IPS-20b (cell line): Measurements from ENCODE around the gene RNASE12.

Source experiments
- H3K27ac ChIP-seq: one replicate; pipeline ENCODE4 v1.5.1; 2013; ENCODE audit warnings: low read length
- H3K27me3 ChIP-seq: 2 replicates; pipeline ENCODE4 v1.6.1; 2013; ENCODE audit warnings: mild to moderate bottlenecking, low read length, inconsistent platforms; ENCODE audit not compliant: insufficient read depth
- H3K36me3 ChIP-seq: 2 replicates; pipeline ENCODE4 v1.6.1; 2013; ENCODE audit warnings: low read depth, mild to moderate bottlenecking, inconsistent platforms, low read length, moderate library complexity; ENCODE audit not compliant: insufficient read depth
- H3K4me1 ChIP-seq: 2 replicates; pipeline ENCODE4 v1.6.1; 2013; ENCODE audit warnings: mild to moderate bottlenecking, control low read depth, inconsistent platforms, low read length, moderate library complexity; ENCODE audit not compliant: insufficient read depth
- H3K4me3 ChIP-seq: 2 replicates; pipeline ENCODE4 v1.5.1; 2013; ENCODE audit warnings: mild to moderate bottlenecking, low read length, inconsistent platforms
- H3K9ac ChIP-seq: 2 replicates; pipeline ENCODE4 v1.6.1; 2013; ENCODE audit warnings: low read depth, mild to moderate bottlenecking, inconsistent platforms, low read length, moderate library complexity
- H3K9me3 ChIP-seq: 2 replicates; pipeline ENCODE4 v1.6.1; 2013; ENCODE audit warnings: mild to moderate bottlenecking, low read depth, low read length, inconsistent platforms; ENCODE audit not compliant: insufficient read depth

RNASE12 gene

DNA sequence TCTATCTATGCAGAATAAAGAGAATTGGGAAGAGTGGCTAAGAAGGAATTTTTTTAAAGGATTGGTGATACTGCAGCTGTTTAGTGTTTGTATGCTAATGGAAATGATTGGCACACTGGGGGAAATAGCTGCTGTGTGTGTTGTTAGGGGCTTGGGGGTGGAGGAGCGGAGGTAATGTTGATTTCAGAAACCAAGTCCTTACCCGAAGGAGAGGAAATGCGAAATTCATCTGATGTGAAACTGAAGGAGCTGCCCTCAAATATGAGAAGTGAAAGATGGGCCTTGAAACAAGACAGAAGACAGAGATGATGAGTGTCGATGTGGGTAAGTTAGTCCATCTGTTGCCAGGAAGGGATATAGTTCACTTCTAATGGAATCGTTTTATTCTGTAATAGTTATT is 21.2 kb upstream of the RNASE12 start:
- Histone ChIP-seq H3K4me1 (peaks cover 14% of the 10 kb centered on the region), H3K9ac (no peak overlapping the region), H3K27ac (no peak overlapping the region), H3K9me3 (no peaks in the 10 kb centered on the region), H3K4me3 (peak overlapping the region; percentile 92; the same call in 1 of the 2 replicates), H3K36me3 (no peaks in the 10 kb centered on the region), H3K27me3 (peaks cover 15% of the 10 kb centered on the region; the same call in 1 of the 2 replicates)

DNA sequence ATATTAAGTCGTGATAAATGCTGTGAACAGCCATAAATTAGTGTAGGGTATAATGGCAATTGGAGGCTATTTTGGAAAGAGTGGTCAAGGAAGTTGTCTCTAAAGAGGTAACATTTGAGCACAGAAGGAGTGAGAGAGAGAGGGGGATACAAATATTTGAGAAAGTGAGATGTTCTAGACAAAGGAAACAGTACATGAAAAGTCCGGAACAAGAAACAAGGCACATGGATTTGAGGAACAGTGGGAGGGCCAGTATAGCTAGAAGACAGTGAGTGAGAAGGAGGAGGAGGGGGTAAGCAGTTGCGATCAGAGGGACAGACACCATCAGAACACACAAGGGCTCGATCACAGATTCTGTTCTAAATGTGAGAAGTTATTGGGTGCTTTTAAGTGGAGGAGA is 20.1 kb upstream of the RNASE12 start:
- Histone ChIP-seq H3K36me3 (no peaks in the 10 kb centered on the region), H3K9me3 (no peaks in the 10 kb centered on the region), H3K4me1 (peaks cover 14% of the 10 kb centered on the region)

DNA sequence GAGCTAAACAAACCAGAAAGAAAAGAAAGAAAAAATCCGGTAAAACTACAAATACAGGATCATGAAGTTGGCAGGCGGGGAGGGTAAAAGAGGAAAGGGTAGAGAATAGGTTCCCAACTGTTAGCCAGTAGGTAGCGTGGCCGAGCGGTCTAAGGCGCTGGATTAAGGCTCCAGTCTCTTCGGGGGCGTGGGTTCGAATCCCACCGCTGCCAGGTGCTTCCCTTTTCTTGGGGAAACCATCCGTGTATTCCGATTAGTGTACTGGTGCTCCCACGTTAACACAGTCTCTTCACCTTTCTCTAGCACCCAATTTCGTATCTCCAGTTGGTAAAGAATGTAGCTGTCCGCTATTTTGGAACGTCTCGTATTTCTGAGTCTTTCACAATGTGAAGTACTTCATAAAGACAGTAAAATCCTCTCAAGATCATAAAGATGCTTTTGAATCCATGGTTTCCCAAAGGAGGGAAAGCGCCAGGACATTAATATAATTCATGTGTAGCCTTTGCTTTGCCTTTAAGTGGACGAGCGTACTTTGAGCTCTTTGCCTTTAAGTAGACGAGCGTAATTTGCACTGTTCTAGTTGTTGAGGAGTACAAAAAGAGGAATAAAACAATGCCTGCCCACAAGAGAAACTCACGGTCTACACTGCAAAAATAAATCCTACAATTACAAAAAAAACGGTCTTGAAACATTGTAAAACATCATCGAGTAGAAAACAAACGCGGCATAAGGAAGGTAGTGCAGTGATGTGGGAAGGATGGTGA is 19.0 kb upstream of the RNASE12 start:
- H3K27me3 ChIP-seq: peaks cover 15% of the 10 kb centered on the region; the same call in 1 of the 2 replicates
- H3K9ac ChIP-seq: peak overlapping the region; percentile 77; the same call in 1 of the 2 replicates
- peak overlapping the region; percentile 96 for H3K4me3 ChIP-seq
- H3K9me3 ChIP-seq: no peaks in the 10 kb centered on the region
- peaks cover 14% of the 10 kb centered on the region for H3K4me1 ChIP-seq
- H3K36me3 ChIP-seq: no peaks in the 10 kb centered on the region
- no peak overlapping the region for H3K27ac ChIP-seq

More for the DNA sequence above, 20.1 kb upstream of the RNASE12 start:
- no peak overlapping the region for H3K27ac ChIP-seq
- H3K4me3 ChIP-seq: no peak overlapping the region
- no peak overlapping the region for H3K9ac ChIP-seq
- H3K27me3 ChIP-seq: peaks cover 15% of the 10 kb centered on the region; the same call in 1 of the 2 replicates

DNA sequence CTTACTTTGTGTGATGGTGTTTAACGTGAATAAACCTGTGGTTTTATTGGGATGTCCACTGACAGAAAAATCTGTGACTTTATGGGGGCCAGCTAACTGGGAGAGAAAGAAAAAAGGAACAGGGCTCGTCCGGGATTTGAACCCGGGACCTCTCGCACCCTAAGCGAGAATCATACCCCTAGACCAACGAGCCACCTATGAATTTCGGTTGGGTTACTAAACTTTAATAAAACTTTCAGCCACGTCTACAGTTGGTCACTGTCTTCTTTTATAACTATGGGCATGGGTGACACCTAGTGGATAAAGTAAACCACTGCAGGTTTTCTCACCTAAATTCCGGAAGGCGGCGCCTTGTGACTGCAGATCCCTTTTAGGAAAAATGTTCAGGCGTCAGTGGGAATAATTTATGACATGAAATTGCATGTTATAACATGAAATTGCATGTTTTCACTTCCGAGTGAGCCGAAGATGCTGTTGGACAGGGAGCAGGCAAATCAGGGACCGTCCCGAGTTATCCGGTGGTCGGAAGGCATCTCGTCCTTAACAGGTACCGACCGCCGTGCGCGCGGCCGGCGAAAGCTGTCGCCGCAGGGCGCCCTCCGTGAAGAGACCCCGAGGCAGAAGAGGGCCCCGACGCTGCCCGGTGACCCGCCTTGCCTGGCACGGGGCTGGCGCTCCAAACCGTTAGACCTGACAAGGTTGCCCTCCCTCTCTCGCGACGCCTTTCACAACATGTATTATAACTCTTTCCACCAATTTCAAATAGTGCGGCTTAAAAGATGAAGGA is 18.2 kb upstream of the RNASE12 start:
- H3K4me1 ChIP-seq: peaks cover 10% of the 10 kb centered on the region
- H3K9ac ChIP-seq: peak overlapping the region; percentile 77; the same call in 1 of the 2 replicates
- H3K27me3 ChIP-seq: peaks cover 15% of the 10 kb centered on the region; the same call in 1 of the 2 replicates
- peak overlapping the region; percentile 96 for H3K4me3 ChIP-seq
- H3K9me3 ChIP-seq: no peaks in the 10 kb centered on the region
- H3K36me3 ChIP-seq: no peaks in the 10 kb centered on the region
- H3K27ac ChIP-seq: no peak overlapping the region

DNA sequence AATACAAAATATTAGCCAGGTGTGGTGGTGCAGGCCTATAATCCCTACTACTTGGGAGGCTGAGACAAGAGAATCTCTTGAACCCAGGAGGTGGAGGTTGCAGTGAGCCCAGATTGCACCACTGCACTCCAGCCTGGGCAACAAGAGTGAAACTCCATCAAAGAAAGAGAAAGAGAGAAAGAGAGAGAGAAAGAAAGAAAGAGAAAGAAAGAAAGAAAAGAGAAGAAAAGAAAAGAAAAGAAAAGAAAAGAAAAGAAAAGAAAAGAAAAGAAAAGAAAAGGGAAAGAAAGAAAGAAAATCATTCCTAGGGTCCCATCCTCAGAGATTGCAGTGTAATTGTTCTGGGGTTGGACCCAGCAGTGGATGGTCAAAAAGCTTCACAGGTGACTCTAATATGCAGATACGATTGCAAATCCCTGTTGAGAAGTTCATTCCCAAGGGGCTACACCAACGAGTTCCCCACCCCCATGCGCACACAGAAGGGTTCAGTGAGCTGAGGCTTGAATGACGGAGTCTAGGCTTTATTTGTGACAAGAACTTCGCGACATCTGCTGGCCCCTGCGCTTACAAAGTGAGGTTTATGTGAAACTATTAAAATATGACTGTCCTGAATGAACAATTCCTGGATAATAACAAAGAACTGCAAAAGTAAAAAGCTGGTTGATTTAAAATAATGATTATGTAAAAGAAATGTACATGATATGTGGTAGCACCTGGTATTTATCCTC is 17.4 kb upstream of the RNASE12 start:
- no peaks in the 10 kb centered on the region for H3K9me3 ChIP-seq
- H3K27me3 ChIP-seq: peaks cover 15% of the 10 kb centered on the region; the same call in 1 of the 2 replicates
- no peak overlapping the region for H3K9ac ChIP-seq
- peaks cover 10% of the 10 kb centered on the region for H3K4me1 ChIP-seq
- no peaks in the 10 kb centered on the region for H3K36me3 ChIP-seq
- peak overlapping the region; percentile 48; the same call in 1 of the 2 replicates for H3K4me3 ChIP-seq
- no peak overlapping the region for H3K27ac ChIP-seq

DNA sequence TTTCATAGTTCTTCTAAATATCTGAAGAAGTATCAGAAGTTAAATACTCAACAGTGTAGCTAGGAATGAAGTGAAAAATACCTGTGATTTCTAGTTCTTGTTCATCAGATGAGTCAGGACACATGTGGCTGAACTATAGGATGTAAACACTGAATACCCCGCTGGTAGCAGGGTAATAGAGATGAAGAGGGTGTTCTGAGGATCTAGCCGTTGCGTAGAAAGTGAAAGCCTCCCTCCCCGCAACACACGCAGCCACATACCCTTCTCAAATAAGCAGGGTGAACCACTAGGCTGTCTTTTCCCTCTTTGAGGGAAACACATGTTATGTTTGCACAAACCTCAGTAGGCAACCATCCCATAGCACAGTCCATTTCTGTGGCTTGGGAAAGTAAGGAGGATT is 16.4 kb upstream of the RNASE12 start:
- Histone ChIP-seq H3K4me1 (peaks cover 5% of the 10 kb centered on the region), H3K36me3 (no peaks in the 10 kb centered on the region), H3K27me3 (peaks cover 15% of the 10 kb centered on the region; the same call in 1 of the 2 replicates), H3K9ac (no peak overlapping the region), H3K9me3 (no peaks in the 10 kb centered on the region), H3K4me3 (no peak overlapping the region), H3K27ac (no peak overlapping the region)

DNA sequence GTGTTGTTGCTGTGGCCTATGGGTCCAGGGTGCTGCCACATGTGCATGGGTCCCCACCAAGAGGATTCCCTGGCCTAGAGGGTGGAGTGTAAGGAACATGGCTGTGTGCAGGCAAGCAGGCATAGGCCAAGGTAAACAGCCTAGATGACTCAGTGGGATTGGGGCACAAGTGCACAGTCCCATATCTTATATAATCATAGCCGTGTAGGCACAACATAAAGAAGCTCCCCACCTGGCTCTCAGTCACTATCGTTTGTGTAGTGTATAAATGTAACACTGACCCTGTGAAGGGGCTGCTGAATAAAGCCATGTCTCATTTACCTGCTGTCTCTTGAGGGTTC is 15.7 kb upstream of the RNASE12 start:
- H3K9me3 ChIP-seq: no peaks in the 10 kb centered on the region
- H3K4me1 ChIP-seq: peaks cover 4% of the 10 kb centered on the region; the same call in 1 of the 2 replicates
- no peak overlapping the region for H3K4me3 ChIP-seq
- no peaks in the 10 kb centered on the region for H3K36me3 ChIP-seq
- no peak overlapping the region for H3K27ac ChIP-seq
- H3K27me3 ChIP-seq: peaks cover 15% of the 10 kb centered on the region; the same call in 1 of the 2 replicates
- no peak overlapping the region for H3K9ac ChIP-seq

DNA sequence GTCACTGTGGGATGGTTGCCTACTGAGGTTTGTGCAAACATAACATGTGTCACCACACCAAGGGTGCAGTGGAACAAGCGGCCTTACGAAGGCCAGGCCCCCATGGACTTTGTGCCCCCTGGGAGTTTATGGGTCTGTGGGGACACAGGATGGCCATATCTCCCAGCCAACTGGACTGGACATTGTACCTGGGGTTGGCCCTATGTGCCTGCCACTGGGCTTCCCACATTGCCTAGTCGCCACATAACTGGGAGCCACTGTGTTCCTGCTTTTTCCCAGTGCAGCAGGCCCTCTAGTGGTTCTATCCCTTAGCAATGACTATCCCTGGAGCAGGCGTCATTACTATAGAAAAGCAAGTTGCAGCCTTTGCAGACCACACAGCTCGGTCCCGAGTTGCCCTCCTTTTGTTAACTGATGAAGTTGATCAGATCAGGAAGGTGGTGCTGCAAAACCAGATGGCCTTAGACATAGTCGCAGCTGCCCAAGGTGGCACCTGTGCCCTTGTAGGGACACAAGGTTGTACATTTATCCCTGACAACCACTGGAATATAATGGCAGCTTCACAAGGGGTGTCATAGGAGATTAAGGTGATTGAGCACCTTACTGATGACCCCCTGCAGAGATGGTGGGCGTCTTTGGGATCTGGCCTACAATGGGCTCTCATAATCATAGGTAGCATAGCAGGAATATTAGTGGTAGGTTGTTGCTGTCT is 15.2 kb upstream of the RNASE12 start:
- H3K9ac ChIP-seq: no peak overlapping the region
- peaks cover 4% of the 10 kb centered on the region; the same call in 1 of the 2 replicates for H3K4me1 ChIP-seq

DNA sequence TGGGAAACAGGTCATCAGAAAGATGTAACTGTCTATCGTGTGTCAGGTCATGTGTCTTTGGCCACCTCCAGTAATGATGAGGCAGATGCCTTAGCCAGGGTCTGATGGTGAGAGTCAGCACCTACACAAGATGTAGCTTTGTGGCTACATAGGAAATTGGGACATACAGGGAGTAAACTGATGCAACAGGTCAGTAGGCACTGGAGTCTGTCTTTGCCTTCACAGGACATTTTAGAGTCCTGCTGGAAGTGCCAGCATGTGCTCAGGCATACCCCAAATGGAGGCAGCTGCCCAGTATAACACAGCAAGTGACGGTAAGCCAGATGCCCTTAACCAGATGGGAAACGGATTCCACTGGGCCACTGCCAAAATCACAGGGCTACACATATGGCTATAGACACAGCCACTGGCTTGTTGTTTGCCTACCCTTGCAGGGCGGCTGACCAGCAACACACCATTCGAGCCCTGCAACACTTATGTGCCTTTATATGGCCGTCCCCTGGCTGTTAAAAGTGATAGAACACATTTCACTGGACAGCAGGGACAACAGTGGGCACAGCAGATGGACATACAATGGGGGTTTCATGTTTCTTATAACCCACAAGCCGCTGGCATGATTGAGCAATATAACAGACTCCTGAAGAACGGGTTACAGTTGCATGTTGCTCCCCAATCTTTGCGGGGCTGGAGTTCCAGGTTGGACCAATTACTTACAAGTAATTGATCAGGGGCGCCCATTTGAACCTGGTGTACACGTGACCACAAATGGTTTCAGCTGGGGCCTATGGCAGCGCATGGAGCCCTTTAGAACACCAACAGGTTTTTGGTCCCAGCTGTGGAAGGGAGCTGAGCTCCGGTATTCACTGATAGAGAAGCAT is 12.9 kb upstream of the RNASE12 start:
- Histone ChIP-seq H3K9ac (no peak overlapping the region; the same call in 1 of the 2 replicates), H3K4me3 (no peak overlapping the region), H3K36me3 (no peaks in the 10 kb centered on the region), H3K4me1 (no peaks in the 10 kb centered on the region; the same call in 1 of the 2 replicates), H3K9me3 (no peaks in the 10 kb centered on the region), H3K27ac (no peak overlapping the region), H3K27me3 (no peaks in the 10 kb centered on the region)

More for the DNA sequence above, 15.2 kb upstream of the RNASE12 start:
- no peak overlapping the region for H3K27ac ChIP-seq
- peaks cover 9% of the 10 kb centered on the region; the same call in 1 of the 2 replicates for H3K27me3 ChIP-seq
- H3K36me3 ChIP-seq: no peaks in the 10 kb centered on the region
- H3K4me3 ChIP-seq: no peak overlapping the region
- no peaks in the 10 kb centered on the region for H3K9me3 ChIP-seq

DNA sequence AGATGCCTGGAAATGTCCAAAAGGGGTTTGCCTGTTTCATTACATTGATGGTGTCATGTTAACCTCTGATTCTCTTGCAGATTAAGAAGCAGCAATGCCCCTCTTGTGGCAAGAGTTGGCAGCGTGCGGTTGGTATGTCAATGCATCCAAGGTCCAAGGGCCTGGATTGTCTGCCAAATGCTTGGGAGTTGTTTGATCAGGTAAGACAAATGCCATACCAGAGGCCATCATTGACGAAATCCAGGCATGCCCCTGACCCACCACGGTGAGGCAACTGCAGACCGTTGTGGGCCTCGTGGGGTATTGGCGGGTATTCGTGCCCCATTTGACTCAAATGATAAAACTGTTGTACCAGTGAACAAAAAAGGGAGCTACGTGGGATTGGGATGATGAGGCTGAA is 11.4 kb upstream of the RNASE12 start:
- Histone ChIP-seq H3K27ac (no peak overlapping the region), H3K36me3 (no peaks in the 10 kb centered on the region), H3K4me3 (no peak overlapping the region), H3K4me1 (no peaks in the 10 kb centered on the region), H3K27me3 (no peaks in the 10 kb centered on the region), H3K9ac (no peak overlapping the region), H3K9me3 (no peaks in the 10 kb centered on the region)
